Activated CD8-positive, alpha-beta memory T cell treated with anti-CD3 and anti-CD28 coated beads for 48 hours (primary cell): ENCODE results near the gene MGRN1.
A peak's percentile ranks its signal among the peaks of the same experiment; 100 is the strongest.

Source experiments
- DNase-seq, 3 experiments: peaks; one replicate each; pipeline ENCODE4 v3.0.0-alpha.2; 2020; ENCODE audit warnings: low read depth in 2 of 3, low spot score in 2 of 3

The MGRN1 gene

GRCh38 chr16:4651827-4652226, 27.2 kb downstream of the MGRN1 start:
- no peak for DNase-seq

- no peak for DNase-seq
Measured at GRCh38 chr16:4652561-4652960, 27.9 kb downstream of the MGRN1 start.

GRCh38 chr16:4654011-4654963, 29.7 kb downstream of the MGRN1 start:
- DNase-seq: no peak

- no peak for DNase-seq
Measured at GRCh38 chr16:4654964-4655590, 30.5 kb downstream of the MGRN1 start.

GRCh38 chr16:4655801-4656200, 31.2 kb downstream of the MGRN1 start:
- no peak for DNase-seq

- no peak for DNase-seq
Measured at GRCh38 chr16:4656221-4656620, 31.6 kb downstream of the MGRN1 start.

GRCh38 chr16:4656695-4657686, 32.4 kb downstream of the MGRN1 start:
- DNase-seq: no peak

- DNase-seq: no peak
Measured at GRCh38 chr16:4659363-4660353, 35.0 kb downstream of the MGRN1 start.

- DNase-seq: peak; percentile 61 to 78 (median 67)
Measured at GRCh38 chr16:4660454-4661007, 35.9 kb downstream of the MGRN1 start.

GRCh38 chr16:4661661-4662060, 37.0 kb downstream of the MGRN1 start:
- no peak for DNase-seq

- DNase-seq: no peak
Measured at GRCh38 chr16:4663465-4663776, 38.8 kb downstream of the MGRN1 start.

- DNase-seq: no peak
Measured at GRCh38 chr16:4663777-4664465, 39.3 kb downstream of the MGRN1 start.

- DNase-seq: peak in 2 of 3 experiments; percentile 37 to 41
Measured at GRCh38 chr16:4664538-4665418, 40.2 kb downstream of the MGRN1 start.

- no peak for DNase-seq
Measured at GRCh38 chr16:4666537-4667202, 42.0 kb downstream of the MGRN1 start.

GRCh38 chr16:4667203-4667963, 42.8 kb downstream of the MGRN1 start:
- DNase-seq: no peak

GRCh38 chr16:4668313-4668960, 43.8 kb downstream of the MGRN1 start:
- no peak for DNase-seq
